Omental fat pad (tissue), 4 donors: ENCODE data around the gene PADI6. TPM values are rescaled to one million over a fixed set of nuclear protein-coding genes. Genes with fewer than 3 reads are reported as not detected.
"Not testable (repeated sequence)": the region's sequence is repeated elsewhere in the genome, so short reads cannot be mapped to it uniquely, and the experiment has no call there.

Source experiments
- ATAC-seq: fragments of 150-250 bp; one replicate; pipeline ENCODE4 v1.9.1; 2016; ENCODE audit warnings: mild to moderate bottlenecking, moderate library complexity; ENCODE audit not compliant: low FRiP score
- DNase-seq: peaks from one replicate; pipeline ENCODE4 v3.0.0-alpha.2; 2019; ENCODE audit warnings: low spot score
- total RNA-seq, 4 donors: library from RNA; depleted of rRNA; stranded (reverse); fragments of >200 nt; gene quantifications; one replicate each; pipeline ENCODE4 v1.1.0, GENCODE V29; 2016
- TF ChIP-seq, protein P1 (sequence below), 3 donors: fragments of 450-650 bp; IDR thresholded peaks; one replicate each; pipeline ENCODE4 v1.5.1; 2016 to 2017; ENCODE audit warnings: antibody characterized with exemption in 3 of 3, mild to moderate bottlenecking in 3 of 3, moderate library complexity in 2 of 3

PADI6 gene
- total RNA-seq, 4 donors from 2014 or later, result not detected

DNA sequence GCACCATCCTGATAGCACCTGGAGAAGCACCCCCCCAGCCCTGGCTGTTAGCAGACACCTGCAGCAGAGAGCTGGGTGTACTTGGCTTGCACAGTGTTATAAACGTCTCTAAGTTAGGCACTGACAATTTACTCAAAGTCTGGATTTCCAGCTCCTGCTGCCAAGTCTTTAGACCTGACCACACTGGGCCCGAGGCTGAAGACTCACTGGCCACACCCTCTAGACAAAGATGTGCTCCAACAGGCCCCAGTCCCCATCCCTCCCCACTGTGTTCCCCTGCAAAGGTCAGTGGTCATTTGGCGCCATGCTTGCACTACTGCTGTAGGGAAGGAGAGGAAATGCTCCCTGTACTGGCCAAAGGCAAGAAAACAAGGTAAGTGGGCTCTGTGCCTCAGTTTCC lies 31.1 kb downstream of the PADI6 start:
- no peak for ATAC-seq
- TF ChIP-seq, protein P1, sequence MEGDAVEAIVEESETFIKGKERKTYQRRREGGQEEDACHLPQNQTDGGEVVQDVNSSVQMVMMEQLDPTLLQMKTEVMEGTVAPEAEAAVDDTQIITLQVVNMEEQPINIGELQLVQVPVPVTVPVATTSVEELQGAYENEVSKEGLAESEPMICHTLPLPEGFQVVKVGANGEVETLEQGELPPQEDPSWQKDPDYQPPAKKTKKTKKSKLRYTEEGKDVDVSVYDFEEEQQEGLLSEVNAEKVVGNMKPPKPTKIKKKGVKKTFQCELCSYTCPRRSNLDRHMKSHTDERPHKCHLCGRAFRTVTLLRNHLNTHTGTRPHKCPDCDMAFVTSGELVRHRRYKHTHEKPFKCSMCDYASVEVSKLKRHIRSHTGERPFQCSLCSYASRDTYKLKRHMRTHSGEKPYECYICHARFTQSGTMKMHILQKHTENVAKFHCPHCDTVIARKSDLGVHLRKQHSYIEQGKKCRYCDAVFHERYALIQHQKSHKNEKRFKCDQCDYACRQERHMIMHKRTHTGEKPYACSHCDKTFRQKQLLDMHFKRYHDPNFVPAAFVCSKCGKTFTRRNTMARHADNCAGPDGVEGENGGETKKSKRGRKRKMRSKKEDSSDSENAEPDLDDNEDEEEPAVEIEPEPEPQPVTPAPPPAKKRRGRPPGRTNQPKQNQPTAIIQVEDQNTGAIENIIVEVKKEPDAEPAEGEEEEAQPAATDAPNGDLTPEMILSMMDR (IDR thresholded peaks at IDR 0.05), result no peak
- DNase-seq, result no peak

DNA sequence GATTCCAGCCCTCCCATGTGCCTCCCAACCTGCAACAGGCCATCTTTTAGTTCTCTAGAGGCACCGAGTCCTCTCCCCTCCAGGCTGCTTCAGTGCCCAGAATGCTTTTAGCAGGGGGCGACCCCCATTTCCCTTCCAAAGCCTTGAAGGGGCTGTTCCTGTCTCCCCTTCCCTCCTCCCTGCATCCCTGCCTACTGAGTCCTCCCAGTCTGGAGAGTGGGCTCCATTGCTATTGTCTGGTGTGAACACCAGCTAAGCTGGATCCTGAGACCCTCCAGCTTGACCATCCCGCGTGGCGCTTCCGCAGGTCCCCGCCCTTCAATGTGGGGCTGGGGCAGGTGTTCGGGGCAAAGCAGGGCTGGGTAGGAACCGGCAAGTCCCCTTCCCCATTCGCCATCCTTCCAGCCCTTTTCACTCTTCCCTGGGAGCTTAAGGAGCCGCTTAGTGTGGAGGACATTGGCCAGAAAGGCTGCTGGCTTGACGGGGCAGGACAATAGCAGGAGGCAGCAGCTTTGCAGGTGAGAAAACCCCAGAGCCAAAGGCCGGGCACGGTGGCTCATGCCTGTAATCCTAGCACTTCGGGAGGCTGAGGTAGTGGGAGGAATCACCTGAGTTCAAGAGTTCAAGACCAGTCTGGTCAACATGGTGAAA lies 32.2 kb downstream of the PADI6 start:
- ATAC-seq, result no peak
- DNase-seq, result no peak

DNA sequence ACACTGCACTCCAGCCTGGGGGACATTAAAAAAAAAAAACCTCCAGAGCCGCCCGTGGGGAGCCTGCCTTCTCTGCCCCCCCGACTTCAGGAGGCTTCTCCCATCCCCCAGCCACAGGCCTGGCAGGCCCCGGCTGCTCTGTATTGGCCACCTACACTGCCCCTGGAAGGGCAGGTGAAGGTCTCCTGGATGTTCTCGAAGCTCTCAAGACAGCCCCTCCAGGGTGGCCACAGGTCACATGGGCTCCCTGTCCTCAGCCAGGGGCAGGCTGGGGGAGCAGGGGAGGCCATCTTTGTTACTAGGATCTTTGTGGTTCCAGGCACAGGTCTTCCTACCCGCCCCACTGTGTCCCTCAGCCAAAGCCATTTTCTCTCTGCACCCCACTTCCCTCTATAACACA lies 32.8 kb downstream of the PADI6 start:
- TF ChIP-seq, protein P1 (IDR thresholded peaks at IDR 0.05), result no peak
- DNase-seq (no peak), ATAC-seq (no peak)

More for the DNA sequence above, 32.2 kb downstream of the PADI6 start:
- TF ChIP-seq, protein P1 (IDR thresholded peaks at IDR 0.05), result no peak

GRCh38 chr1:17405898-17406759 lies 34.1 kb downstream of the PADI6 start:
- TF ChIP-seq, protein P1 (IDR thresholded peaks at IDR 0.05), result no peak
- DNase-seq (no peak), ATAC-seq (no peak)

DNA sequence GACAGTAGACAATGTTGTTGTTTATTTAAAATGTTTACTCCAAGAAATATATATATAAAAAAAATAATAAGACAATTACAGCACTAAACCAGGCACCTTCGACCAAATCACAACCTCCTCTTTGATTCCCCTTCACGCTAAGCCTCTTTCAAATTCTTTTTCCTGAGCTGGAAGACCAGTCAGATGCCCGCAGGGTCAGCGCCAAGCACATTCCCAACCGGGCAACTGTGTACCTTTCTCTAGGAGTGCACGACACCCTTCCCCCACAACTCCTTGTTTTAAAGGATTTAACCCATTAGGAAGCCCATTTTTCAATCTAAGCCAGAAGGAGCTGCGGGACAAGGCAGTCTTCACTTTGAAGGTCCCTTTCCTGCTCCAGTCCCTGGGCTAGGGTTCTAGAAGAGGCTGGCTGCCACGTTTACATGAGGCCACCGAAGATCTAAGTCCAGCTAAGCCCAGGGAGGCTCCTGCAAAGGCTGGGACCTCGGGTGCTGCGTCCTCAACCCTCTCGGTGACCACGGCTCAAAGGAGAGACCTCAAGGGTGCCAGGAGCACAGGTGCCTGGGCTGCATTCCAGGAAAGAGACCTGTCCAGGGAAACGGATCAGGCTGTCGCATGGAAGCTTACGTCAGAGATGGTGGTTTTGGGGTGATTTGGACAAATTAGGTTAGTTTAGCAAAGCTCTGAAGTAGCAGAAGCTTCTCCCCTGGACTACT lies 34.9 kb downstream of the PADI6 start:
- not testable (repeated sequence) for DNase-seq, ATAC-seq

DNA sequence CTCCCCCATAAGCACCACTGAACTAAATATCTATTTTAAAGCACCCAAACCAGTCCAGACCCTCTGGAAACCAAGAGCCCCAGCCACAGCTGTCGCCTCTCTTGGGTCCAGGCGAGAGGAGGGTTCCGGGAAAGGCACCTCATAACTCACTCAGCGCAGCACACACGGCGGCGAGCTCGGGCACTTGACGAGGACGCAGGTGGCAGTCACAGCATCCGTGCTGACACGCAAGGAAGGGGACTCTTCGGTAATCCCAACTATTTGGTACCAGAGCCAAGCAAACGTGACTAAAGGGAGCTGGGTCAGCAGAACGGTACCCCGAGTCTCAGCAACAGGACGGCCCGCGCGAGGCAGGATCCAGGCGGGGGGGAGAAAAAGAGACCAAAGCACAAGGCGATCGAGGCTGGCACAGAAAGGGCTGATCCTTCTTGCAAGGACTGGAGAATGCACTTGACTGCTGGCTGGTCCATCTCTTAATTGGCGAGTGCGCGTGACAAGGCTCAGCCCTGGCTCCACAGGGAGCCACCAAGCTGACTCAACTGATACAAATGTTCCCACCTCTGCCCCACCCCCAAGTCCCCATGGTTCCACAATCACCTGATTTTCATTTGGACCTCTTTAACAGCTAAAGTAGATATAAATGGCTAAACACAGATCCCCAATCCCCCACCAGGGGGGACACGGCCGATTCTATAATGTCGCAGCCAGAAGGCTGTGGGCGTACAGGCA lies 36.0 kb downstream of the PADI6 start:
- not testable (repeated sequence) for DNase-seq, ATAC-seq

GRCh38 chr1:17409391-17409811 lies 37.4 kb downstream of the PADI6 start:
- TF ChIP-seq, protein P1 (IDR thresholded peaks at IDR 0.05), result no peak
- DNase-seq, result no peak

More at GRCh38 chr1:17409391-17409811, 37.4 kb downstream of the PADI6 start:
- no peak for ATAC-seq
